ENCODE data around the gene IL17C.
"Not testable (repeated sequence)": the region's sequence is repeated elsewhere in the genome, so short reads cannot be mapped to it uniquely, and the experiment has no call there.

IL17C gene

DNA sequence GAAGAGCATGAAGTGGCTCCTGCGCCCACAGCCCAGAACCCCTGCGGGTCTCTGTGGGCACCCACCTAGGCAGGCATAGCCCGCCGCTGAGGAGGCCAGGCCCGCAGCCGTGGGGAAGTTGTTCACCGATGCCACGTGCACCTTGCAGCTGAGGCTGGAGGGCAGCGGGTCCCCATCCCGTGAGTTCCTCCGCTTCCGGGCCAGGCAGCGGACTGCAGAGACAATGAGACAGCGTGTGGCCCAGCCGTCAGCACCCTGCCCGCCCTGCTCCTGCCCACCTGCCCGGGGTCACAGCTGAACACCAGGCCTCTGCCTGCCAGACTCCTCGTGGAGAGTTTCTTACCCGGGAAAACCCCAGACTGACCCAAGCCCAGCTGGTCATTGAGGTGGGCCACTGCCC lies 19.0 kb downstream of the IL17C start:
- Histone ChIP-seq H3K36me3 (ENCODE audit: control insufficient read depth, insufficient read depth, low read length, severe bottlenecking) (peaks cover 71% of the 10 kb centered on the region), H3K9ac (ENCODE audit: low read length) (no peak overlapping the region), H3K4me1 (ENCODE audit: control insufficient read depth, insufficient read depth, low read length) (no peaks in the 10 kb centered on the region), H3K27me3 (replicated peaks; ENCODE audit: control insufficient read depth, insufficient read depth, low read length) (no peaks in the 10 kb centered on the region), H3K9me3 (ENCODE audit: control insufficient read depth, low read length) (no peaks in the 10 kb centered on the region), H3K4me3 (ENCODE audit: low read length) (no peak overlapping the region)
- DNase-seq (ENCODE audit: low read depth), result no peak

DNA sequence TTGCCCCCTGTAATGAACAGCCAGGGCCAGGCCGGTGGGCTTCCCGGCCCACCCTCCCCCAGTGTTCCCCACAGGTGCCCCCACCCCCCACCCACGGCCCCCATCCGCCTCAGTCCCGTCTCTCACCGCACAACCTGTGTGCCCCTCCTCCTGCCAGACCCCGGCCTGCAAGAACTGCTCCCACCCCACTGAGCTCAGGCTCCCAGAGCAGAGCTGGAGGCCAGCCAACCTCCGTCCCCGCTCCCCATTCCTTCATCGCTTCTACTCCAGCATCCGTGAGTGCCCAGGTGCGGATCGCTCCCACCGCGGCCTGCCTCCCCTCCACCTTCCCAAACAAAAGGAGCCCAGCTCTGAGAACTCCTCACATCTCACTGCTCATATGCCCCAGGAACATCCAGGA lies 20.3 kb downstream of the IL17C start:
- DNase-seq (ENCODE audit: low read depth), result no peak
- Histone ChIP-seq H3K4me3 (ENCODE audit: low read length) (peak overlapping the region; percentile 58), H3K36me3 (ENCODE audit: control insufficient read depth, insufficient read depth, low read length, severe bottlenecking) (peaks cover 57% of the 10 kb centered on the region), H3K27me3 (replicated peaks; ENCODE audit: control insufficient read depth, insufficient read depth, low read length) (no peaks in the 10 kb centered on the region), H3K4me1 (ENCODE audit: control insufficient read depth, insufficient read depth, low read length) (no peaks in the 10 kb centered on the region), H3K9me3 (ENCODE audit: control insufficient read depth, low read length) (no peaks in the 10 kb centered on the region), H3K9ac (ENCODE audit: low read length) (peak overlapping the region; percentile 29)

DNA sequence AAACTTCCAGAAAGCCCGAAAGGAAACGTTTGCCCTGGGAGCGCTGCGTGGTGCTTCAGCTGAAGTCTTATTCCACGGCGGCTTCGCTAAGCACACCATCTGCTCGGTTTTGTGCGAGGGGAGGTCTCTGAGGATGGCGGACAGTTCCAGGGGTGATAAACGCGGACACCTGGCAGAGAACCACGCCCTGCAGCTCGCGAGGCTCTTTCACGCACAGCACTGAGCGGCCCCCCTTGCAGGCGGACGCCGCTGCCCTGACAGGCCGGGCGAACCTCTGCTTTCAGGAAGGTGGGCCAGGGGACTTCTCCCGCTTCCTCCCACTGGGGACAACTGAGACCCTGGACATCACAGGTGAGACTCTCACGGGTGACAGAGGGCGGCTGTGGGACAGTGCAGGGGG lies 20.8 kb downstream of the IL17C start:
- no peak for DNase-seq (ENCODE audit: low read depth)
- peak overlapping the region; percentile 58 for H3K4me3 ChIP-seq (ENCODE audit: low read length)
- peaks cover 53% of the 10 kb centered on the region for H3K36me3 ChIP-seq (ENCODE audit: control insufficient read depth, insufficient read depth, low read length, severe bottlenecking)
- H3K9me3 ChIP-seq (ENCODE audit: control insufficient read depth, low read length), result no peaks in the 10 kb centered on the region
- no peaks in the 10 kb centered on the region for H3K27me3 ChIP-seq (replicated peaks; ENCODE audit: control insufficient read depth, insufficient read depth, low read length)
- peaks cover 3% of the 10 kb centered on the region for H3K4me1 ChIP-seq (ENCODE audit: control insufficient read depth, insufficient read depth, low read length)
- H3K9ac ChIP-seq (ENCODE audit: low read length), result peak overlapping the region; percentile 29

- no peaks in the 10 kb centered on the region for H3K27me3 ChIP-seq (replicated peaks; ENCODE audit: control insufficient read depth, insufficient read depth, low read length)
- H3K4me3 ChIP-seq (ENCODE audit: low read length), result peak overlapping the region; percentile 90
- H3K4me1 ChIP-seq (ENCODE audit: control insufficient read depth, insufficient read depth, low read length), result peaks cover 13% of the 10 kb centered on the region
- peaks cover 33% of the 10 kb centered on the region for H3K36me3 ChIP-seq (ENCODE audit: control insufficient read depth, insufficient read depth, low read length, severe bottlenecking)
- H3K9ac ChIP-seq (ENCODE audit: low read length), result peak overlapping the region; percentile 72
- DNase-seq (ENCODE audit: low read depth), result no peak
- H3K9me3 ChIP-seq (ENCODE audit: control insufficient read depth, low read length), result no peaks in the 10 kb centered on the region
Observed at GRCh38 chr16:88661468-88661867, 23.1 kb downstream of the IL17C start.

- peak overlapping the region; percentile 90 for H3K4me3 ChIP-seq (ENCODE audit: low read length)
- DNase-seq (ENCODE audit: low read depth), result peak; percentile 44
- H3K4me1 ChIP-seq (ENCODE audit: control insufficient read depth, insufficient read depth, low read length), result peaks cover 13% of the 10 kb centered on the region
- H3K36me3 ChIP-seq (ENCODE audit: control insufficient read depth, insufficient read depth, low read length, severe bottlenecking), result peaks cover 25% of the 10 kb centered on the region
- peak overlapping the region; percentile 99 for H3K9ac ChIP-seq (ENCODE audit: low read length)
- H3K9me3 ChIP-seq (ENCODE audit: control insufficient read depth, low read length), result no peaks in the 10 kb centered on the region
- H3K27me3 ChIP-seq (replicated peaks; ENCODE audit: control insufficient read depth, insufficient read depth, low read length), result no peaks in the 10 kb centered on the region
Observed at GRCh38 chr16:88662222-88662842, 24.0 kb downstream of the IL17C start.

DNA sequence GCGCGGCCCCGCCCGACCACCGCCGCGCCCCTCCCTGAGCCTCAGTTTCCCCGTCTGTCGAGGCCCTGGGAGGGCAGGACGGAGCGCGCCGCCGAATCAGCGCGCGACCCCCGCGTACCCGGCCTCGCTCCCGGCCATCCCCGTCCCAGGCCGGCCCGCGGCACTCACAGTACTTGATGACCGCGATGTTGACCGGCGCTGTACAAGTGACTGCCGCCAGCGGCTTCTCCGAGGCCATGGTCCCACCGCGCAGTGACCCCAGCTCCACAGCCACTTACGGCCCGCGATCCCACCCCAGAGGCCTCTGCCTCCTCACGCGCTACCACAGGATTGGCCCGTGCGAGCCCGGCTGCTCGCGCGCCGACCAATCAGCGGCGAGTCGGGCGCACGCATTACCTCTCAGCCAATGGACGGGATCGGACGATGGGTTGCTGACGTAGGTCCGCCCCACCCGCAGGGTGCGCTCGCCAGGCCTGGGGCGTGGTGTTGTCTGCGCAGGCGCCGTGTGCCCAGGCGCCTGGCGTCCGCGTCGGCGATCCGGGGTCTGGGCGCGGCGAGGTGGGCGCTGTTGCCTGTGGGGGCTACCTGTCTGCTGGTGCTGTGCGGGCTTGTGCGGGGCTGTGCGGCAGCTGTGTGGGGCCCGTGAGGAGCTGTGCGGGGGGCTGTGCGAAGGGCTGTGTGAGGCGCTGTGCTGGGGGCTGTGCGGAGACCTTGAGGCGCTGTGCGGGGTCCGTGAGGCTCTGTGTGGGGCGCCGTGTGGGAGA lies 24.7 kb downstream of the IL17C start, which contains the start of gene MVD:
Gene MVD (minus strand): TSS at position 249 of the 764 bp plus-strand sequence. CDS start 11 bp downstream, at position 238.
- H3K9ac ChIP-seq (ENCODE audit: low read length), result peak within 1 kb of the TSS; percentile 99
- H3K36me3 ChIP-seq (ENCODE audit: control insufficient read depth, insufficient read depth, low read length, severe bottlenecking), result peaks cover 18% of the 10 kb centered on the region
- H3K27me3 ChIP-seq (replicated peaks; ENCODE audit: control insufficient read depth, insufficient read depth, low read length), result no peaks in the 10 kb centered on the region
- H3K4me3 ChIP-seq (ENCODE audit: low read length), result peak within 1 kb of the TSS; percentile 90
- H3K9me3 ChIP-seq (ENCODE audit: control insufficient read depth, low read length), result no peaks in the 10 kb centered on the region
- peak; percentile 99 for DNase-seq (ENCODE audit: low read depth)
- peaks cover 13% of the 10 kb centered on the region for H3K4me1 ChIP-seq (ENCODE audit: control insufficient read depth, insufficient read depth, low read length)

DNA sequence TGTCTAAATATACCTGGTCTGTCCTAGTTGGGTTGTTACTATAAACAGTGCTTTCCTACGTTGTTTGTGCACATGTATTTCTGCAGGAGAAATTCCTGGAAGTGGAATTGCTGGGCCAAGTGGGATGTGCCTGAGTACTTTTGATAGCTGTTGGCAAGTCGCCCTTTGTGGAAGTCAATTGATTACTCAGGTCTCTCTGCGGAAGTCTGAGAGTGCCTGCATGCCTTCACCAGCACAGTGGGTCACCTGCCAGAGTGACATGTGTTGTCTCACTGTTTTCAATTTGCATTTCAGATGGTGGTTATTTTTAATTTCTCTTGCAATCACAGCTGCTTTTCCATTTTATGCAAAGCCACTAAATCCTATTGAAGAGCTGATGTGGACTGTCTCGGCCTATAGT lies 26.8 kb downstream of the IL17C start:
- Histone ChIP-seq H3K4me3 (ENCODE audit: low read length) (peak overlapping the region; percentile 3), H3K27me3 (replicated peaks; ENCODE audit: control insufficient read depth, insufficient read depth, low read length) (no peaks in the 10 kb centered on the region), H3K9ac (ENCODE audit: low read length) (no peak overlapping the region), H3K4me1 (ENCODE audit: control insufficient read depth, insufficient read depth, low read length) (peaks cover 18% of the 10 kb centered on the region), H3K36me3 (ENCODE audit: control insufficient read depth, insufficient read depth, low read length, severe bottlenecking) (peaks cover 4% of the 10 kb centered on the region), H3K9me3 (ENCODE audit: control insufficient read depth, low read length) (no peaks in the 10 kb centered on the region)
- DNase-seq (ENCODE audit: low read depth), result no peak

- no peak overlapping the region for H3K9ac ChIP-seq (ENCODE audit: low read length)
- no peak overlapping the region for H3K4me3 ChIP-seq (ENCODE audit: low read length)
- H3K9me3 ChIP-seq (ENCODE audit: control insufficient read depth, low read length), result no peaks in the 10 kb centered on the region
- DNase-seq (ENCODE audit: low read depth), result no peak
- H3K4me1 ChIP-seq (ENCODE audit: control insufficient read depth, insufficient read depth, low read length), result peaks cover 22% of the 10 kb centered on the region
- H3K27me3 ChIP-seq (replicated peaks; ENCODE audit: control insufficient read depth, insufficient read depth, low read length), result no peaks in the 10 kb centered on the region
- peaks cover 4% of the 10 kb centered on the region for H3K36me3 ChIP-seq (ENCODE audit: control insufficient read depth, insufficient read depth, low read length, severe bottlenecking)
Observed at GRCh38 chr16:88665570-88665969, 27.2 kb downstream of the IL17C start.

DNA sequence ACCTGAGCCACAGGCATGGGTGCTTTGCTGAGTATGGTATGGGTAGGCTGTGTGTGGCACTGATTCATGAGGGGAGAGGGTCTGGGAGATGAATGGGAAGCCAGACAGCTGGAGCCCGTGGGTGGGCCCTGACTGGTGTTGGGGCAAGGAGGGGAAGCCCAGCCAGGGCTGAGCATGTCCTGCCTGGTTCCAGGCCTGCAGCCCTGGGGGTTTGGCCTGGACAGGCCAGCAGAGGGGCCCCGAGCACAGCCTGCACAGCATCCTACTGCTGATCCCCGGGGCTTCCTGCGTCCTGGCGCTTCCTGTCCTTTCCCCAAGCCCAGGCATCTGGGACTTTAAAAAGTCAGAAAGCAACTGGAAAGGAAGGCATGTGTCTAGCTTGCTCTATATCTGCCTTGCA lies 29.1 kb downstream of the IL17C start:
- no peak for DNase-seq (ENCODE audit: low read depth)
- H3K36me3 ChIP-seq (ENCODE audit: control insufficient read depth, insufficient read depth, low read length, severe bottlenecking), result peaks cover 4% of the 10 kb centered on the region
- H3K27me3 ChIP-seq (replicated peaks; ENCODE audit: control insufficient read depth, insufficient read depth, low read length), result no peaks in the 10 kb centered on the region

GRCh38 chr16:88669493-88669892 lies 31.1 kb downstream of the IL17C start:
- H3K9ac ChIP-seq (ENCODE audit: low read length); H3K36me3 ChIP-seq (ENCODE audit: control insufficient read depth, insufficient read depth, low read length, severe bottlenecking); H3K4me3 ChIP-seq (ENCODE audit: low read length); DNase-seq (ENCODE audit: low read depth); H3K9me3 ChIP-seq (ENCODE audit: control insufficient read depth, low read length); H3K27me3 ChIP-seq (replicated peaks; ENCODE audit: control insufficient read depth, insufficient read depth, low read length): not testable (repeated sequence)
- H3K4me1 ChIP-seq (ENCODE audit: control insufficient read depth, insufficient read depth, low read length), result peaks cover 20% of the 10 kb centered on the region

More for the DNA sequence above, 29.1 kb downstream of the IL17C start:
- H3K9me3 ChIP-seq (ENCODE audit: control insufficient read depth, low read length), result no peaks in the 10 kb centered on the region
- H3K4me1 ChIP-seq (ENCODE audit: control insufficient read depth, insufficient read depth, low read length), result peaks cover 23% of the 10 kb centered on the region
- H3K4me3 ChIP-seq (ENCODE audit: low read length), result no peak overlapping the region
- no peak overlapping the region for H3K9ac ChIP-seq (ENCODE audit: low read length)

- Histone ChIP-seq H3K4me3 (ENCODE audit: low read length) (no peak overlapping the region), H3K27me3 (replicated peaks; ENCODE audit: control insufficient read depth, insufficient read depth, low read length) (no peaks in the 10 kb centered on the region), H3K9ac (ENCODE audit: low read length) (no peak overlapping the region), H3K9me3 (ENCODE audit: control insufficient read depth, low read length) (no peaks in the 10 kb centered on the region), H3K36me3 (ENCODE audit: control insufficient read depth, insufficient read depth, low read length, severe bottlenecking) (peaks cover 5% of the 10 kb centered on the region), H3K4me1 (ENCODE audit: control insufficient read depth, insufficient read depth, low read length) (peaks cover 15% of the 10 kb centered on the region)
- DNase-seq (ENCODE audit: low read depth), result no peak
Observed at GRCh38 chr16:88669980-88670379, 31.6 kb downstream of the IL17C start.

Measured in adipocyte (in vitro differentiated cells).